Measurements from ENCODE around the gene LRIG3.
A peak's percentile ranks its signal among the peaks of the same experiment; 100 is the strongest.

LRIG3 gene, protein sequence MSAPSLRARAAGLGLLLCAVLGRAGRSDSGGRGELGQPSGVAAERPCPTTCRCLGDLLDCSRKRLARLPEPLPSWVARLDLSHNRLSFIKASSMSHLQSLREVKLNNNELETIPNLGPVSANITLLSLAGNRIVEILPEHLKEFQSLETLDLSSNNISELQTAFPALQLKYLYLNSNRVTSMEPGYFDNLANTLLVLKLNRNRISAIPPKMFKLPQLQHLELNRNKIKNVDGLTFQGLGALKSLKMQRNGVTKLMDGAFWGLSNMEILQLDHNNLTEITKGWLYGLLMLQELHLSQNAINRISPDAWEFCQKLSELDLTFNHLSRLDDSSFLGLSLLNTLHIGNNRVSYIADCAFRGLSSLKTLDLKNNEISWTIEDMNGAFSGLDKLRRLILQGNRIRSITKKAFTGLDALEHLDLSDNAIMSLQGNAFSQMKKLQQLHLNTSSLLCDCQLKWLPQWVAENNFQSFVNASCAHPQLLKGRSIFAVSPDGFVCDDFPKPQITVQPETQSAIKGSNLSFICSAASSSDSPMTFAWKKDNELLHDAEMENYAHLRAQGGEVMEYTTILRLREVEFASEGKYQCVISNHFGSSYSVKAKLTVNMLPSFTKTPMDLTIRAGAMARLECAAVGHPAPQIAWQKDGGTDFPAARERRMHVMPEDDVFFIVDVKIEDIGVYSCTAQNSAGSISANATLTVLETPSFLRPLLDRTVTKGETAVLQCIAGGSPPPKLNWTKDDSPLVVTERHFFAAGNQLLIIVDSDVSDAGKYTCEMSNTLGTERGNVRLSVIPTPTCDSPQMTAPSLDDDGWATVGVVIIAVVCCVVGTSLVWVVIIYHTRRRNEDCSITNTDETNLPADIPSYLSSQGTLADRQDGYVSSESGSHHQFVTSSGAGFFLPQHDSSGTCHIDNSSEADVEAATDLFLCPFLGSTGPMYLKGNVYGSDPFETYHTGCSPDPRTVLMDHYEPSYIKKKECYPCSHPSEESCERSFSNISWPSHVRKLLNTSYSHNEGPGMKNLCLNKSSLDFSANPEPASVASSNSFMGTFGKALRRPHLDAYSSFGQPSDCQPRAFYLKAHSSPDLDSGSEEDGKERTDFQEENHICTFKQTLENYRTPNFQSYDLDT

DNA sequence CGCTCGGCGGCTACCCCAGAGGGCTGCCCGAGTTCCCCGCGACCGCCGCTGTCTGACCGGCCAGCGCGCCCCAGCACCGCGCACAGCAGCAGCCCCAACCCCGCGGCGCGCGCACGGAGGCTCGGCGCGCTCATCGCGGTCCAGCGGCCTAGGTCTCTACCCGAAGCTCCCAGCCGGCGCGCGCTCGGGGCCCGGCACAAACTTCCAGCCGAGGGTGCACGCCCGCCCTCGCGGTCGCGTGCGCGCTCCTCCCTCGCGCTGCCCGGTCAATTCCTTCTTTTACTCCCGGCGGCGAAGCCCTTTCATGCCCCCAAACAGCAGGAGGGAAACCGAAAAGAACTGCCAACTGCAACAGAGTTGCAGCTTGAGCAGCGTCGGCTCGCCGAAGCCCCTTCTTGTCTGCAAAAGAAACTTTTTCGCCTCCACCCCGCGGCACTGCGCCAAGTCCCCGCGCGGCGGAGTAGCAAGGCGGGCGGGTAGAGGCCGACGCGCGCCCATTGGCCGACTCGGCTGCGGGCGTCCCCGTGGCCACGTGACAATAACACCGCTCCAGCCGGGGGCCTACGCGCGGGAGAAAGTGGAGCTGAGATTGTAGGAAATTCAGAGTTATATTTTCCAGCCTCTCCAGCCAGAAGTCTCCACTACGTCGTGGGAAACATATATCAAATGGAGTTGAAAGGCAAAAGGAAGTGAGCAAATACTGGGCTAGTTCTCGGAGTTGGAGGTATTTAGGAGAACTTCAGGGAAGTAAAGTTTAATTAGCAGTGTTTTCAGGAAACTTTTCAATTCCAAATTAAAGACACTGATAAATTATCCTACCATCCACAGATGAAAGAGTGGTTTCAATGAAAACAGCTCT is at the start of gene LRIG3:
TSS of gene LRIG3 (minus strand) at position 403 of the 859 bp plus-strand sequence. CDS start at position 134, 269 bp downstream.
- Histone ChIP-seq H3K27ac (ENCODE audit: low read depth, low read length) (peak within 1 kb of the TSS; percentile 53), H3K27me3 (ENCODE audit: insufficient read depth, low read length) (no peaks in the 10 kb centered on the region)

DNA sequence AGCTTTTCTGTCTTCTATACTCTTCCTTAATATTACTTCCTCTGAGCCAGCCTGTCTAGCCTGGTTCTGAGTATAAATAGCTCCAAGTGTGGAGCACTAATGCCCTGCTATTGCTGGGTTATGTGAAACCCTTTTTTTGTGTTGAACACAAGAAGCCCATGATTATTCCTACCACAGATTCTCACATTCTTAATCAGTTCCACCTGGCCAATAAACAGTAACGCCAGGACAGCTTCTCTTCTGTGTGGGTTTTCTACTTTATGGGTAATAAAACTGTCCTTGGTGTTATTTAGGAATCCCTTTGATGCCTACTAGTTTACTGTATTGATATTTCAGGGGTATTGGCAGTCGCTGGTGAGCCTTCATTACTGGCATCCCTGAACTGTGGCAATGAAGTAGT is 48.9 kb upstream of the LRIG3 start:
- Histone ChIP-seq H2AFZ (ENCODE audit: low read length, unreplicated experiment) (no peak overlapping the region), H3K27me3 (ENCODE audit: insufficient read depth, low read length) (no peaks in the 10 kb centered on the region), H3K79me2 (ENCODE audit: control insufficient read depth, insufficient read depth, low read length, unreplicated experiment) (no peaks in the 10 kb centered on the region), H3K4me3 (ENCODE audit: low read depth, low read length) (no peak overlapping the region), H3K27ac (ENCODE audit: low read depth, low read length) (no peak overlapping the region), H3K36me3 (ENCODE audit: insufficient read depth, low read length) (no peaks in the 10 kb centered on the region), H3K4me1 (ENCODE audit: control insufficient read depth, insufficient read depth, low read length, unreplicated experiment) (peaks cover 13% of the 10 kb centered on the region)

More for the DNA sequence above, at the start of gene LRIG3:
- H2AFZ ChIP-seq (ENCODE audit: low read length, unreplicated experiment): peak within 1 kb of the TSS; percentile 88
- H3K4me3 ChIP-seq (ENCODE audit: low read depth, low read length): peak within 1 kb of the TSS; percentile 88
- no peaks in the 10 kb centered on the region for H3K36me3 ChIP-seq (ENCODE audit: insufficient read depth, low read length)
- peaks cover 45% of the 10 kb centered on the region for H3K79me2 ChIP-seq (ENCODE audit: control insufficient read depth, insufficient read depth, low read length, unreplicated experiment)
- peaks cover 40% of the 10 kb centered on the region for H3K4me1 ChIP-seq (ENCODE audit: control insufficient read depth, insufficient read depth, low read length, unreplicated experiment)

DNA sequence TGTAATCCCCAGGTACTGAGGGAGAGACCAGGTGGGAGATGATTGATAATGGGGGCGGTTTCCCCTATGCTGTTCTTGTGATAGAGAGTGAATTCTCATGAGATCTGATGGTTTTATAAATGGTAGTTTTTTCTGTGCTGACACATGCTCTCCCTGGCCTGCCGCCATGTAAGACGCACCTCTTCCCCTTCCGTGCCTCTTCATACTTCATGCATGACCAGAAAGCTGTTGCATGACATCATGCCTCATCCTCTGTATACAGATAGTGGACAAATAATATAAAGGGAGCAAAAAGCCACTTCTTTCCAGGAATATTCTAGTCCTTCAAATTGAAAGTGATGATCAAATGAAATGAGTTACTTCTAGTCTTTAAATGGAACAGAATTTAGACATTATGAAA is 47.3 kb upstream of the LRIG3 start:
- Histone ChIP-seq H3K36me3 (ENCODE audit: insufficient read depth, low read length) (no peaks in the 10 kb centered on the region), H3K4me3 (ENCODE audit: low read depth, low read length) (peak overlapping the region; percentile 30), H2AFZ (ENCODE audit: low read length, unreplicated experiment) (peak overlapping the region; percentile 86), H3K79me2 (ENCODE audit: control insufficient read depth, insufficient read depth, low read length, unreplicated experiment) (no peaks in the 10 kb centered on the region), H3K4me1 (ENCODE audit: control insufficient read depth, insufficient read depth, low read length, unreplicated experiment) (peaks cover 13% of the 10 kb centered on the region), H3K27ac (ENCODE audit: low read depth, low read length) (no peak overlapping the region), H3K27me3 (ENCODE audit: insufficient read depth, low read length) (no peaks in the 10 kb centered on the region)

GRCh38 chr12:58966939-58967338 is 46.6 kb upstream of the LRIG3 start:
- Histone ChIP-seq H2AFZ (ENCODE audit: low read length, unreplicated experiment) (peak overlapping the region; percentile 86), H3K4me3 (ENCODE audit: low read depth, low read length) (peak overlapping the region; percentile 30; the same call in 1 of the 2 replicates), H3K36me3 (ENCODE audit: insufficient read depth, low read length) (no peaks in the 10 kb centered on the region), H3K79me2 (ENCODE audit: control insufficient read depth, insufficient read depth, low read length, unreplicated experiment) (no peaks in the 10 kb centered on the region), H3K27ac (ENCODE audit: low read depth, low read length) (no peak overlapping the region), H3K27me3 (ENCODE audit: insufficient read depth, low read length) (no peaks in the 10 kb centered on the region), H3K4me1 (ENCODE audit: control insufficient read depth, insufficient read depth, low read length, unreplicated experiment) (peaks cover 13% of the 10 kb centered on the region)

GRCh38 chr12:58965568-58965967 is 45.3 kb upstream of the LRIG3 start:
- H3K79me2 ChIP-seq (ENCODE audit: control insufficient read depth, insufficient read depth, low read length, unreplicated experiment): no peaks in the 10 kb centered on the region
- H3K4me3 ChIP-seq (ENCODE audit: low read depth, low read length): no peak overlapping the region
- H3K36me3 ChIP-seq (ENCODE audit: insufficient read depth, low read length): no peaks in the 10 kb centered on the region
- H3K4me1 ChIP-seq (ENCODE audit: control insufficient read depth, insufficient read depth, low read length, unreplicated experiment): peaks cover 13% of the 10 kb centered on the region
- no peak overlapping the region for H2AFZ ChIP-seq (ENCODE audit: low read length, unreplicated experiment)
- H3K27me3 ChIP-seq (ENCODE audit: insufficient read depth, low read length): no peaks in the 10 kb centered on the region
- H3K27ac ChIP-seq (ENCODE audit: low read depth, low read length): no peak overlapping the region

- H3K27ac ChIP-seq (ENCODE audit: low read depth, low read length): no peak overlapping the region
- no peaks in the 10 kb centered on the region for H3K79me2 ChIP-seq (ENCODE audit: control insufficient read depth, insufficient read depth, low read length, unreplicated experiment)
- H3K36me3 ChIP-seq (ENCODE audit: insufficient read depth, low read length): no peaks in the 10 kb centered on the region
- no peaks in the 10 kb centered on the region for H3K27me3 ChIP-seq (ENCODE audit: insufficient read depth, low read length)
- no peak overlapping the region for H3K4me3 ChIP-seq (ENCODE audit: low read depth, low read length)
- H3K4me1 ChIP-seq (ENCODE audit: control insufficient read depth, insufficient read depth, low read length, unreplicated experiment): peaks cover 13% of the 10 kb centered on the region
- no peak overlapping the region for H2AFZ ChIP-seq (ENCODE audit: low read length, unreplicated experiment)
These were observed 43.5 kb upstream of the LRIG3 start for GRCh38 chr12:58963844-58964243.

DNA sequence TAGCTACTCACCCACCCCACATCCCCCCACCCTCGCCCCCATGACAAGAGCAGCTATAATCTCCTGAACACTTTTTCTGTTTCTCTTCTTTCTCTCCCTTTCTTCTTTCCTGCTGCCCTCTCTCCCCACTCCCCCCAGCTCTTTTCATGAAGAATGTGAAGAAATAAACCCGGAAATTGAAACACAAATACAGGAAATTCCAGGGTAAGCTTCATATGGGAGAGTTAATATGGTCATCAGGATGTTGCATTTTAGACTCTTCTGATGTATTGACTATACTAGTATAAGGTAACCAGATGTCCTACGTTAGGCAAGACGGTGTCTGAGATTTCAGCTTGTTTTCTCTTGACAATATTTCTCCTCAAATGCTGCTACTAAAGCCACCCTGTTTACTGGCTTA is 41.6 kb upstream of the LRIG3 start:
- no peak overlapping the region for H3K27ac ChIP-seq (ENCODE audit: low read depth, low read length)
- peak overlapping the region; percentile 38 for H2AFZ ChIP-seq (ENCODE audit: low read length, unreplicated experiment)
- H3K36me3 ChIP-seq (ENCODE audit: insufficient read depth, low read length): no peaks in the 10 kb centered on the region
- H3K4me3 ChIP-seq (ENCODE audit: low read depth, low read length): no peak overlapping the region
- peaks cover 4% of the 10 kb centered on the region for H3K4me1 ChIP-seq (ENCODE audit: control insufficient read depth, insufficient read depth, low read length, unreplicated experiment)
- H3K27me3 ChIP-seq (ENCODE audit: insufficient read depth, low read length): no peaks in the 10 kb centered on the region
- H3K79me2 ChIP-seq (ENCODE audit: control insufficient read depth, insufficient read depth, low read length, unreplicated experiment): no peaks in the 10 kb centered on the region

- no peaks in the 10 kb centered on the region for H3K4me1 ChIP-seq (ENCODE audit: control insufficient read depth, insufficient read depth, low read length, unreplicated experiment)
- no peaks in the 10 kb centered on the region for H3K27me3 ChIP-seq (ENCODE audit: insufficient read depth, low read length)
- H3K79me2 ChIP-seq (ENCODE audit: control insufficient read depth, insufficient read depth, low read length, unreplicated experiment): no peaks in the 10 kb centered on the region
- no peak overlapping the region for H2AFZ ChIP-seq (ENCODE audit: low read length, unreplicated experiment)
- no peaks in the 10 kb centered on the region for H3K36me3 ChIP-seq (ENCODE audit: insufficient read depth, low read length)
- H3K27ac ChIP-seq (ENCODE audit: low read depth, low read length): no peak overlapping the region
- no peak overlapping the region for H3K4me3 ChIP-seq (ENCODE audit: low read depth, low read length)
These were observed 40.9 kb upstream of the LRIG3 start for GRCh38 chr12:58961166-58961565.

GRCh38 chr12:58959639-58960300 is 39.5 kb upstream of the LRIG3 start:
- no peaks in the 10 kb centered on the region for H3K36me3 ChIP-seq (ENCODE audit: insufficient read depth, low read length)
- no peak overlapping the region for H3K27ac ChIP-seq (ENCODE audit: low read depth, low read length)
- no peaks in the 10 kb centered on the region for H3K27me3 ChIP-seq (ENCODE audit: insufficient read depth, low read length)
- H3K4me3 ChIP-seq (ENCODE audit: low read depth, low read length): no peak overlapping the region
- no peak overlapping the region for H2AFZ ChIP-seq (ENCODE audit: low read length, unreplicated experiment)
- no peaks in the 10 kb centered on the region for H3K4me1 ChIP-seq (ENCODE audit: control insufficient read depth, insufficient read depth, low read length, unreplicated experiment)
- H3K79me2 ChIP-seq (ENCODE audit: control insufficient read depth, insufficient read depth, low read length, unreplicated experiment): no peaks in the 10 kb centered on the region
